GM23338 (cell line): Measurements from ENCODE around the gene CACNA1H. TPM values are rescaled to one million over a fixed set of nuclear protein-coding genes. Genes with fewer than 3 reads are reported as not detected.
A peak's percentile ranks its signal among the peaks of the same experiment; 100 is the strongest.

Experiments used
- ATAC-seq: fragments of 200-7000 bp; cut with Tn5 transposase; 3 replicates; pipeline ENCODE4 v1.9.1; 2020
- DNase-seq: peaks from one replicate; pipeline ENCODE4 v3.0.0-alpha.2; 2015; ENCODE audit warnings: low spot score
- H2AFZ ChIP-seq: fragments of 200-600 bp; sonication (generic); 2 replicates; pipeline ENCODE4 v1.8.0; 2016; ENCODE audit warnings: antibody characterized with exemption, mild to moderate bottlenecking, moderate library complexity
- H3F3A ChIP-seq: fragments of 200-600 bp; sonication (generic); replicated peaks from 2 replicates; pipeline ENCODE4 v1.8.0; 2017; ENCODE audit warnings: antibody characterized with exemption, mixed run types, low read depth
- H3K27ac ChIP-seq: fragments of 200-600 bp; sonication (generic); 2 replicates; pipeline ENCODE4 v1.6.1; 2016; ENCODE audit warnings: low read depth
- H3K27me3 ChIP-seq: fragments of 200-600 bp; sonication (generic); 2 replicates; pipeline ENCODE4 v1.8.0; 2016; ENCODE audit warnings: mild to moderate bottlenecking, mixed run types, moderate library complexity; ENCODE audit not compliant: insufficient read depth
- H3K36me3 ChIP-seq: fragments of 200-600 bp; sonication (generic); 2 replicates; pipeline ENCODE4 v1.8.0; 2016; ENCODE audit warnings: mild to moderate bottlenecking; ENCODE audit not compliant: insufficient read depth
- H3K4me1 ChIP-seq: fragments of 200-600 bp; sonication (generic); 2 replicates; pipeline ENCODE4 v1.8.0; 2016; ENCODE audit warnings: mild to moderate bottlenecking, moderate library complexity; ENCODE audit not compliant: insufficient read depth
- H3K4me2 ChIP-seq: fragments of 200-600 bp; sonication (generic); 2 replicates; pipeline ENCODE4 v1.7.1; 2017; ENCODE audit warnings: mixed run types
- H3K4me3 ChIP-seq: fragments of 200-600 bp; sonication (generic); 2 replicates; pipeline ENCODE4 v1.6.1; 2016; ENCODE audit warnings: mixed run types
- H3K79me2 ChIP-seq: fragments of 200-600 bp; sonication (generic); replicated peaks from 2 replicates; pipeline ENCODE4 v1.8.0; 2017; ENCODE audit warnings: mild to moderate bottlenecking; ENCODE audit not compliant: insufficient read depth
- H3K9me2 ChIP-seq: fragments of 200-600 bp; sonication (generic); 2 replicates; pipeline ENCODE4 v1.8.0; 2017; ENCODE audit not compliant: insufficient read depth
- H4K20me1 ChIP-seq: fragments of 200-600 bp; sonication (generic); replicated peaks from 2 replicates; pipeline ENCODE4 v1.8.0; 2017; ENCODE audit warnings: mild to moderate bottlenecking; ENCODE audit not compliant: insufficient read depth
- H3K27ac Mint-ChIP-seq: 2 replicates; pipeline ENCODE4 v1.8.0; 2020; ENCODE audit warnings: inconsistent platforms, mild to moderate bottlenecking, moderate library complexity, mixed read lengths
- H3K27me3 Mint-ChIP-seq: 3 replicates; pipeline ENCODE4 v1.8.0; 2022; ENCODE audit warnings: low read depth, mild to moderate bottlenecking, moderate library complexity, mixed read lengths, inconsistent platforms; ENCODE audit not compliant: insufficient read depth, poor library complexity
- H3K36me3 Mint-ChIP-seq: 3 replicates; pipeline ENCODE4 v1.8.0; 2021; ENCODE audit warnings: low read depth, mild to moderate bottlenecking, inconsistent platforms, moderate library complexity, mixed read lengths
- H3K4me1 Mint-ChIP-seq: 3 replicates; pipeline ENCODE4 v1.8.0; 2020; ENCODE audit warnings: mild to moderate bottlenecking, inconsistent platforms, mixed read lengths
- H3K4me3 Mint-ChIP-seq: 3 replicates; pipeline ENCODE4 v1.8.0; 2021; ENCODE audit warnings: moderate library complexity, mild to moderate bottlenecking, inconsistent platforms, mixed read lengths
- H3K9me3 Mint-ChIP-seq: 3 replicates; pipeline ENCODE4 v1.8.0; 2020; ENCODE audit warnings: moderate library complexity, mild to moderate bottlenecking, inconsistent platforms, mixed read lengths
- EZH2phosphoT487 ChIP-seq: fragments of 200-600 bp; sonication (generic); IDR thresholded peaks from one replicate; pipeline ENCODE4 v1.8.1; 2018; ENCODE audit warnings: antibody characterized with exemption; ENCODE audit not compliant: unreplicated experiment
- JUNB ChIP-seq: IDR thresholded peaks from one replicate; pipeline ENCODE4 v1.6.1; 2016; ENCODE audit warnings: antibody characterized with exemption; ENCODE audit not compliant: unreplicated experiment
- NANOG ChIP-seq: IDR thresholded peaks from 2 replicates; pipeline ENCODE4 v1.6.1; 2016; ENCODE audit warnings: antibody characterized with exemption, borderline replicate concordance
- POLR2AphosphoS5 ChIP-seq: IDR thresholded peaks from 2 replicates; pipeline ENCODE4 v1.6.1; 2016; ENCODE audit warnings: antibody characterized with exemption, low read depth
- ZNF114 ChIP-seq: fragments of 250-450 bp; sonication (Bioruptor Pico); IDR thresholded peaks from 2 replicates; pipeline ENCODE4 v1.5.0; 2020; ENCODE audit warnings: mild to moderate bottlenecking, moderate library complexity
- polyA plus RNA-seq: library from polyadenylated mRNA; unstranded; fragments of >200 nt; fragmentation: Nextera tagmentation; extraction: Ambion mirVana; gene quantifications from 2 replicates; pipeline ENCODE4 v1.2.1, GENCODE V29; 2016
- total RNA-seq: library from RNA; depleted of rRNA; stranded (reverse); fragments of >200 nt; shearing (Covaris generic); gene quantifications from 2 replicates; pipeline ENCODE4 v1.2.3, GENCODE V29; 2014
- TF ChIP-seq, protein P1 (sequence below), 2 experiments: fragments of 200-600 bp in 1 of 2; sonication (generic) in 1 of 2; conservative IDR thresholded peaks; 2 replicates each; pipeline versions ENCODE4 v1.5.1 to v1.6.1; 2016 to 2017; ENCODE audit warnings: antibody characterized with exemption in 2 of 2, low read depth in 2 of 2, mild to moderate bottlenecking in 2 of 2, moderate library complexity in 1 of 2
- TF ChIP-seq, protein P2 (sequence below): IDR thresholded peaks from 2 replicates; pipeline ENCODE4 v1.6.1; 2016; ENCODE audit warnings: antibody characterized with exemption

The CACNA1H gene
- total and polyA plus RNA-seq, 2 experiments from 2014 or later = 3.5 to 43.3 TPM

DNA sequence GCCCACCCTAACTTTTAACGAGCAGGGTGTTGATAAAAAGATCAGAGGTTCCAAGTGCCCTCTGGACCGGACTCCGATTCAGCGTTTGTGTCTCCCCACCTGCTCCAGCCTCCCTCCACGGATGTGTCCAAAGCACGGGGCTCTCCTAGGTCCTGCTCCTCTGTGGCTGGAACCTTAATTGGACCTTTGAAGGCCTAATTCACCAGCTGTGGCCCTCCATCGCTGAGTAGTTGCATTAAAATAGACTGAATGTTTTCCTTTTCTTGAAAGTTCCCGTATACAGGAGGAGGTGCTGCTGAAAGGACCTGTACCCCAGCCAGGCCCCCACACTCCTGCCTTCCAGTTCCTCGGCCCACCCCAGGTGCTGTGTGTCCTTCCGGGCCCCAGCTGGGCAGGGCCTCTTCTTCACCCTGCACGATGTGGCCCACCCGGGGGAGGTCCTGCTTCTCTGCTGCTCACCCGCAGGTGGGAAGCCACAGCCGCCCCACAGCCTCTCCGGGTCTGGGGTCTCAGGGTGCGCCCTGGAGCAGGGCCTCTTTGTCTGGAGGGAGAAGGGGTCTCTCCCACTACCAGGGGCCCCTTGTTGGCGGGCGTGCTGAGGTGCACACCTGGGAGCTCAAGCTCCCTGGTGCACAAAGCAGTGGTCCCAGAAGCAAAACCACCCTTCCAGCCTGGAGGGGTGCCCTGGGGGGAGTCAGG lies 1.3 kb upstream of the CACNA1H start:
- H3K9me2 ChIP-seq = no peaks in the 10 kb centered on the region
- H4K20me1 ChIP-seq = 0 out of 2 replicates have a peak, but pooled peaks cover 2% of the 10 kb centered on the region
- H3F3A ChIP-seq = 0 out of 2 replicates have a peak, but pooled peaks cover 7% of the 10 kb centered on the region
- peak overlapping the region; percentile 78; the same call in 1 of the 2 replicates for H2AFZ ChIP-seq
- H3K27ac ChIP-seq = no peak overlapping the region
- peaks cover 15% of the 10 kb centered on the region for H3K4me1 ChIP-seq
- no peaks in the 10 kb centered on the region for H3K36me3 ChIP-seq
- peaks cover 23% of the 10 kb centered on the region for H3K79me2 ChIP-seq
- H3K4me3 ChIP-seq = peak overlapping the region; percentile 63; the same call in 1 of the 2 replicates
- Mint-ChIP-seq H3K27me3 (peaks cover 5% of the 10 kb centered on the region), H3K4me3 (peak overlapping the region; percentile 49; the same call in 2 of the 3 replicates), H3K4me1 (peaks cover 5% of the 10 kb centered on the region; the same call in 2 of the 3 replicates), H3K27ac (no peak overlapping the region), H3K9me3 (peaks cover 14% of the 10 kb centered on the region), H3K36me3 (0 out of 3 replicates have a peak, but pooled peaks cover 3% of the 10 kb centered on the region)
- peak; percentile 4; the same call in 2 of the 3 replicates for ATAC-seq
- DNase-seq = no peak
- no peaks in the 10 kb centered on the region for H3K27me3 ChIP-seq
- peak overlapping the region; percentile 73 for H3K4me2 ChIP-seq
- TF ChIP-seq NANOG (no peak), EZH2phosphoT487 (no peak), JUNB (no peak), ZNF114 (CRISPR knock-in tag) (no peak)
- TF ChIP-seq, protein P1, sequence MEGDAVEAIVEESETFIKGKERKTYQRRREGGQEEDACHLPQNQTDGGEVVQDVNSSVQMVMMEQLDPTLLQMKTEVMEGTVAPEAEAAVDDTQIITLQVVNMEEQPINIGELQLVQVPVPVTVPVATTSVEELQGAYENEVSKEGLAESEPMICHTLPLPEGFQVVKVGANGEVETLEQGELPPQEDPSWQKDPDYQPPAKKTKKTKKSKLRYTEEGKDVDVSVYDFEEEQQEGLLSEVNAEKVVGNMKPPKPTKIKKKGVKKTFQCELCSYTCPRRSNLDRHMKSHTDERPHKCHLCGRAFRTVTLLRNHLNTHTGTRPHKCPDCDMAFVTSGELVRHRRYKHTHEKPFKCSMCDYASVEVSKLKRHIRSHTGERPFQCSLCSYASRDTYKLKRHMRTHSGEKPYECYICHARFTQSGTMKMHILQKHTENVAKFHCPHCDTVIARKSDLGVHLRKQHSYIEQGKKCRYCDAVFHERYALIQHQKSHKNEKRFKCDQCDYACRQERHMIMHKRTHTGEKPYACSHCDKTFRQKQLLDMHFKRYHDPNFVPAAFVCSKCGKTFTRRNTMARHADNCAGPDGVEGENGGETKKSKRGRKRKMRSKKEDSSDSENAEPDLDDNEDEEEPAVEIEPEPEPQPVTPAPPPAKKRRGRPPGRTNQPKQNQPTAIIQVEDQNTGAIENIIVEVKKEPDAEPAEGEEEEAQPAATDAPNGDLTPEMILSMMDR (conservative IDR thresholded peaks at IDR 0.05; ENCODE audit: low read depth in 2 of 2) = no peak

DNA sequence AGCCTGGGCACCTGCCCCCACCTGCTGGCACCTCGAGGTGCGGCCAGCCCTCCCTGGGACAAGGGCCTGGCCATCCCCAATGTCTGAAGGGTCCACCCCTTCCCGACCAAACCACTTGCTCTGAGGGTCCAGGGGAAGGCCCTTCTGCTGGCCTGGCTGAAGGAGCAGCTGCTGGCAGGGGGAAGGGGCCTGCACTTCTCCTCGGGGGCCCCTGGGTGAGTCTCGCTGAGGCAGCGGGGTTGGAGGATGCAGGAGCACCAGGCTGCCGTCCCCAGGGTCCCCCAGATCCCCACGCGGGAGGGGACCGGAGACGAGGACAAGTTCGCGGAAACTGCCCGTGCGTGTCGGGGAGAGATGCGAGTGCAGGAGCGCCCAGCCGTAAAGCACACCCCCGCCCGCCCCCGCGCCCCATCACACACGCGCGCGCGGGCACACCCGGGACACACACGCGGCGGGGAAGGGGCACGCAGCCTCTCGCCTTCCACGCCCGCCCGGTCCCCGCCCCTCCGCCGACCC lies 725 bp upstream of the CACNA1H start:
- H2AFZ ChIP-seq = peak overlapping the region; percentile 78; the same call in 1 of the 2 replicates
- TF ChIP-seq, protein P2, sequence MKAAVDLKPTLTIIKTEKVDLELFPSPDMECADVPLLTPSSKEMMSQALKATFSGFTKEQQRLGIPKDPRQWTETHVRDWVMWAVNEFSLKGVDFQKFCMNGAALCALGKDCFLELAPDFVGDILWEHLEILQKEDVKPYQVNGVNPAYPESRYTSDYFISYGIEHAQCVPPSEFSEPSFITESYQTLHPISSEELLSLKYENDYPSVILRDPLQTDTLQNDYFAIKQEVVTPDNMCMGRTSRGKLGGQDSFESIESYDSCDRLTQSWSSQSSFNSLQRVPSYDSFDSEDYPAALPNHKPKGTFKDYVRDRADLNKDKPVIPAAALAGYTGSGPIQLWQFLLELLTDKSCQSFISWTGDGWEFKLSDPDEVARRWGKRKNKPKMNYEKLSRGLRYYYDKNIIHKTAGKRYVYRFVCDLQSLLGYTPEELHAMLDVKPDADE = no peak
- 0 out of 2 replicates have a peak, but pooled peaks have one; percentile 20 for TF ChIP-seq POLR2AphosphoS5

More for the DNA sequence above, 725 bp upstream of the CACNA1H start:
- peak overlapping the region; percentile 70 for H3K4me3 Mint-ChIP-seq
- H3K9me3 Mint-ChIP-seq = peaks cover 8% of the 10 kb centered on the region
- H3K4me1 ChIP-seq = peaks cover 15% of the 10 kb centered on the region
- peak overlapping the region; percentile 73 for H3K4me2 ChIP-seq
- H3K27ac Mint-ChIP-seq = no peak overlapping the region
- 0 out of 2 replicates have a peak, but pooled peaks cover 2% of the 10 kb centered on the region for H4K20me1 ChIP-seq
- no peaks in the 10 kb centered on the region for H3K9me2 ChIP-seq
- H3K36me3 Mint-ChIP-seq = no peaks in the 10 kb centered on the region
- no peaks in the 10 kb centered on the region for H3K27me3 ChIP-seq
- ATAC-seq = peak; percentile 42
- H3K79me2 ChIP-seq = peaks cover 29% of the 10 kb centered on the region
- peak overlapping the region; percentile 63 for H3K4me3 ChIP-seq
- no peak overlapping the region for H3K27ac ChIP-seq
- 0 out of 2 replicates have a peak, but pooled peaks cover 7% of the 10 kb centered on the region for H3F3A ChIP-seq
- DNase-seq = peak; percentile 67
- peaks cover 5% of the 10 kb centered on the region for H3K27me3 Mint-ChIP-seq
- H3K36me3 ChIP-seq = no peaks in the 10 kb centered on the region
- H3K4me1 Mint-ChIP-seq = peaks cover 5% of the 10 kb centered on the region; the same call in 2 of the 3 replicates
